OCI-LY3 (cell line): ENCODE measurements around the gene RRAD.

Experiments used
- H2AFZ ChIP-seq: fragments of 200-600, 300-600 bp; shearing (Covaris generic); 2 replicates; pipeline ENCODE4 v1.6.0; 2014; ENCODE audit warnings: antibody characterized with exemption, low read depth, low read length
- H3K27ac ChIP-seq: fragments of 200-600, 300-600 bp; sonication (generic); 2 replicates; pipeline ENCODE4 v1.5.1; 2014; ENCODE audit warnings: mild to moderate bottlenecking, low read length, moderate library complexity, mixed read lengths
- H3K27me3 ChIP-seq: fragments of 200-600, 300-600 bp; sonication (generic); 2 replicates; pipeline ENCODE4 v1.6.1; 2014; ENCODE audit warnings: low read depth, low read length, mixed read lengths
- H3K36me3 ChIP-seq: fragments of 200-600, 300-600 bp; sonication (generic); replicated peaks from 2 replicates; pipeline ENCODE3; 2014; ENCODE audit warnings: low read depth, low read length, mixed read lengths
- H3K4me1 ChIP-seq: fragments of 300-600, 200-600 bp; sonication (generic); 2 replicates; pipeline ENCODE4 v1.6.1; 2014; ENCODE audit warnings: low read length, mixed read lengths
- H3K4me2 ChIP-seq: fragments of 200-600, 300-600 bp; sonication (generic); 2 replicates; pipeline ENCODE4 v1.6.1; 2014; ENCODE audit warnings: low read length, mixed read lengths
- H3K4me3 ChIP-seq: fragments of 300-600, 200-600 bp; sonication (generic); 2 replicates; pipeline ENCODE4 v1.5.1; 2014; ENCODE audit warnings: antibody characterized with exemption, mild to moderate bottlenecking, low read length, moderate library complexity
- H3K79me2 ChIP-seq: fragments of 300-600, 200-600 bp; shearing (Covaris generic); 2 replicates; pipeline ENCODE4 v1.6.1; 2014; ENCODE audit warnings: mild to moderate bottlenecking, low read length, mixed read lengths
- H3K9ac ChIP-seq: fragments of 300-600, 200-600 bp; shearing (Covaris generic); 2 replicates; pipeline ENCODE4 v1.6.0; 2014; ENCODE audit warnings: mild to moderate bottlenecking, low read length, moderate library complexity
- H3K9me3 ChIP-seq: fragments of 200-600, 300-600 bp; shearing (Covaris generic); 2 replicates; pipeline ENCODE4 v1.6.1; 2014; ENCODE audit warnings: low read length, mixed read lengths; ENCODE audit not compliant: insufficient read depth
- H4K20me1 ChIP-seq: fragments of 200-600, 300-600 bp; sonication (generic); 2 replicates; pipeline ENCODE4 v1.6.1; 2016; ENCODE audit warnings: low read length, mixed read lengths; ENCODE audit not compliant: insufficient read depth
- CTCF ChIP-seq: fragments of 200-600, 300-600 bp; sonication (generic); IDR thresholded peaks from 2 replicates; pipeline ENCODE4 v1.5.1; 2014; ENCODE audit warnings: antibody characterized with exemption, low read length, low read depth
- EZH2phosphoT487 ChIP-seq: fragments of 200-600 bp; shearing (Covaris generic); IDR thresholded peaks from 2 replicates; pipeline ENCODE4 v1.6.1; 2018; ENCODE audit warnings: antibody characterized with exemption, mixed run types, low read depth

RRAD gene

GRCh38 chr16:66948134-66948836, 22.9 kb upstream of the RRAD start:
- peak overlapping the region; percentile 78 for H3K4me3 ChIP-seq
- H3K79me2 ChIP-seq, result no peaks in the 10 kb centered on the region
- H3K9ac ChIP-seq, result peak overlapping the region; percentile 53
- H3K27ac ChIP-seq, result no peak overlapping the region
- H2AFZ ChIP-seq, result peak overlapping the region; percentile 86
- H3K36me3 ChIP-seq, result peaks cover 5% of the 10 kb centered on the region
- peaks cover 11% of the 10 kb centered on the region for H3K4me1 ChIP-seq
- TF ChIP-seq EZH2phosphoT487, result no peak
- no peak for TF ChIP-seq CTCF
- no peaks in the 10 kb centered on the region for H3K9me3 ChIP-seq
- H3K27me3 ChIP-seq, result peaks cover 5% of the 10 kb centered on the region; the same call in 1 of the 2 replicates
- H4K20me1 ChIP-seq, result no peaks in the 10 kb centered on the region
- H3K4me2 ChIP-seq, result peak overlapping the region; percentile 80

DNA sequence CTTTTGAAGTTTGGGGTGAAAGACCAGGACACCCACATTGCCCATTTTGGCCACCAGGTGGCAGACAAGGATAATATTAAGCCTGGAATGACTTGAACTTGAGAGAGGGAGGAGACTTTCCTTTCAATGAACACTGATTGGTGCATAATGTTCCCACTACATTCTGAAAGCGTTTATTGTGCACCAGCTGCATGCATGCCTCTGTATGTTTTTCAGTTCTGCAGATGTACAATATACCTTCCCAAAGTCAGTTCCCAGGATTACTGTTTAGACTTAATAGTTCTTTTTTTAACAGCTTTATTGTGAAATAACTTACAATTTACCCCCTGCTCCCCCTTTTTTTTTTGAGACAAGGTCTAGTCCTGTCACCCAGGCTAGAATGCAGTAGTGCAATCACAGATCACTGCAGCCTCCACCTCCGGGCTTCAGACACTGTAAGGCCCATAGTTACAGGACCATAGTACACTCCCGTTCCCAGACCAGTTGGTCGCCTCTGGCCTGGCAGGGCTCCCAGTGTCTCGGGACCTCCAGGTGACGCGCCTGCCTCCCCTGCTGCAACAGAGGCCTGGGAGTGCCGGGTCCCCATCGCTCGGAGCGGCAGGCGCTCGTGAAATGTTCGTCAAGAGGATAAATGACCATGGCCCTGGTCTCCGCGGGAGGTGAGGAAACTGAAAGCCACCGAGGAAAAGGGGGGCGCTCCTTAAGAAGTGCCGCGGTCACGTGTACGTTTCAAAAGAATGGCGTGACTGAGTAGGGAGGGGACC, 22.1 kb upstream of the RRAD start:
- peaks cover 11% of the 10 kb centered on the region for H3K4me1 ChIP-seq
- peak overlapping the region; percentile 78 for H3K4me3 ChIP-seq
- H3K4me2 ChIP-seq, result peak overlapping the region; percentile 80
- TF ChIP-seq CTCF, result peak; percentile 89
- no peak for TF ChIP-seq EZH2phosphoT487
- H4K20me1 ChIP-seq, result no peaks in the 10 kb centered on the region
- peak overlapping the region; percentile 86 for H2AFZ ChIP-seq
- H3K27ac ChIP-seq, result no peak overlapping the region
- H3K79me2 ChIP-seq, result no peaks in the 10 kb centered on the region
- H3K9ac ChIP-seq, result peak overlapping the region; percentile 53
- peaks cover 5% of the 10 kb centered on the region for H3K36me3 ChIP-seq
- H3K27me3 ChIP-seq, result peaks cover 5% of the 10 kb centered on the region; the same call in 1 of the 2 replicates
- no peaks in the 10 kb centered on the region for H3K9me3 ChIP-seq

GRCh38 chr16:66946974-66947301, 21.6 kb upstream of the RRAD start:
- peak overlapping the region; percentile 42; the same call in 1 of the 2 replicates for H2AFZ ChIP-seq
- H3K9ac ChIP-seq, result no peak overlapping the region
- H3K9me3 ChIP-seq, result no peaks in the 10 kb centered on the region
- H3K79me2 ChIP-seq, result no peaks in the 10 kb centered on the region
- no peak overlapping the region for H3K27ac ChIP-seq
- peaks cover 11% of the 10 kb centered on the region for H3K4me1 ChIP-seq
- peaks cover 6% of the 10 kb centered on the region for H3K36me3 ChIP-seq
- H3K27me3 ChIP-seq, result peaks cover 5% of the 10 kb centered on the region; the same call in 1 of the 2 replicates
- H3K4me2 ChIP-seq, result peak overlapping the region; percentile 80; the same call in 1 of the 2 replicates
- H4K20me1 ChIP-seq, result no peaks in the 10 kb centered on the region
- H3K4me3 ChIP-seq, result no peak overlapping the region
- no peak for TF ChIP-seq EZH2phosphoT487

- TF ChIP-seq EZH2phosphoT487 (no peak), CTCF (no peak)
- Histone ChIP-seq H3K9me3 (no peaks in the 10 kb centered on the region), H3K9ac (no peak overlapping the region), H3K27ac (no peak overlapping the region), H3K4me1 (peaks cover 11% of the 10 kb centered on the region), H3K36me3 (peaks cover 8% of the 10 kb centered on the region), H3K27me3 (peaks cover 5% of the 10 kb centered on the region; the same call in 1 of the 2 replicates), H2AFZ (0 out of 2 replicates have a peak overlapping the region, but pooled peaks have one; percentile 42), H3K79me2 (no peaks in the 10 kb centered on the region), H3K4me3 (no peak overlapping the region), H3K4me2 (no peak overlapping the region), H4K20me1 (no peaks in the 10 kb centered on the region)
These were observed 21.2 kb upstream of the RRAD start for GRCh38 chr16:66946541-66946940.
